Sigmoid colon (tissue), 4 donors: Measurements from ENCODE around the gene DGCR6L.
"Not testable (repeated sequence)": the region's sequence is repeated elsewhere in the genome, so short reads cannot be mapped to it uniquely, and the experiment has no call there.

ENCODE experiments used
- CTCF ChIP-seq, 4 experiments: fragments of 450-650 bp in 3 of 4; fragments of 200-600 bp in 1 of 4; IDR thresholded peaks; one replicate each; pipeline ENCODE4 v1.5.1; 2016 to 2019; ENCODE audit warnings: antibody characterized with exemption in 4 of 4, mild to moderate bottlenecking in 3 of 4, moderate library complexity in 2 of 4
- POLR2A ChIP-seq, 2 donors: fragments of 450-650 bp; IDR thresholded peaks; one replicate each; pipeline ENCODE4 v1.6.1; 2016; ENCODE audit warnings: antibody characterized with exemption in 2 of 2, mild to moderate bottlenecking in 2 of 2, moderate library complexity in 2 of 2
- POLR2AphosphoS5 ChIP-seq, 4 donors: sonication (generic); formaldehyde crosslinking; IDR thresholded peaks; one replicate each; pipeline ENCODE4 v1.6.1; 2017; ENCODE audit warnings: antibody characterized with exemption in 4 of 4

GRCh38 chr22:20358503-20359239 is 38.8 kb upstream of the DGCR6L start:
- TF ChIP-seq CTCF, POLR2A, POLR2AphosphoS5 (IDR thresholded peaks at IDR 0.05): not testable (repeated sequence)
